Glomerular visceral epithelial cell (primary cell): ENCODE results near the gene TNS3.
"Not testable (repeated sequence)": the region's sequence is repeated elsewhere in the genome, so short reads cannot be mapped to it uniquely, and the experiment has no call there.

Source experiments
- DNase-seq: peaks from one replicate; pipeline ENCODE4 v3.0.0-alpha.2; 2016; ENCODE audit errors: extremely low spot score

TNS3 gene

DNA sequence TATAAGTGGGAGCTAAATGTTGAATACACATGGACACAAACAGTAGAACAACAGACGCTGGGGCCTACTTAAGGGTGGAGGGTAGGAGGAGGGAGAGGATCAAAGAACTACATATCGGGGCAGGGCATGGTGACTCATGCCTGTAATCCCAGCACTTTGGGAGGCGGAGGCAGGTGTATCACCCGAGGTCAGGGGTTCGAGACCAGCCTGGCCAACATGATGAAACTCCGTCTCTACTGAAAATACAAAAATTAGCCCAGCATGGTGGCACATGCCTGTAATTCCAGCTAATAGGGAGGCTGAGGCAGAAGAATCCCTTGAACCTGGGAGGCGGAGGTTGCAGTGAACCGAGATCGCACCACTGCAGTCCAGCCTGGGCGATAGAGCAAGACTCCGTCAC, 319.8 kb downstream of the TNS3 start:
- not testable (repeated sequence) for DNase-seq

DNA sequence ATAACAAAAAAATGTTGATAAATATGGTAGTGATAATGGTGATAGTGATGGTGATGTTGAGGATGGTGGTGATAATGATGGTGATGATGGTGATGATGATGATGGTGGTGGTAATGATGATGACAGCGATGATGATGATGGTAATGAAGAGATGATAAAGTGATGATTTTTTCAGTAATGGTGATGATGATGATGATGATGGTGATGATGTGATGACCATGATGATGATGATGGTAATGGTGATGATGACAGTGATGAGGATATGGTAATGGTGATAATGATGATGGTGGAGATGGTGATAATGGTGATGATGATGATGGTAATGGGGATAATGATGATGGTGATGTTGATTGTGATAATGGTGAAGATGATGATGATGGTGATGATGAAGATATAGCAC, 321.6 kb downstream of the TNS3 start:
- DNase-seq = no peak

- no peak for DNase-seq
Measured at GRCh38 chr7:47259682-47260081, 322.2 kb downstream of the TNS3 start.

GRCh38 chr7:47258798-47259197, 323.1 kb downstream of the TNS3 start:
- no peak for DNase-seq

DNA sequence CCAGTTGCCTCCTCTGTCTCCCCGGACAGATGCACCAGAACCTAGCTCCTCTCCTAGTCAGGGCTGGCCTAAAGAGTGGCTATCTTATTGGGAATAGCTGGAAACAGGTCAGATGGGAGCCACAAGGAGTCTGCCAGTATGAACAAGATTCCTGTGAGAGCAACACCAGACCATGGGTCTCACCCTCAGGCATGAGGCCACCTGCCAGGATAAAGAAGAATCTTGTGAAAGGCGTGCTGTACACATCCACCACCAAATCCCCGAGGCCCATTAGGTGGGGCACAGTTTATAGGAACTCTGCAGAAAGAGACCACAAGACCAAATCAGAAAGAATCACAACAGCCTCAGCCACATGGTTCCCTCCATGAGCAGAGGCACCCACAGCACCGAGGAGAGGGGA, 325.9 kb downstream of the TNS3 start:
- no peak for DNase-seq

DNA sequence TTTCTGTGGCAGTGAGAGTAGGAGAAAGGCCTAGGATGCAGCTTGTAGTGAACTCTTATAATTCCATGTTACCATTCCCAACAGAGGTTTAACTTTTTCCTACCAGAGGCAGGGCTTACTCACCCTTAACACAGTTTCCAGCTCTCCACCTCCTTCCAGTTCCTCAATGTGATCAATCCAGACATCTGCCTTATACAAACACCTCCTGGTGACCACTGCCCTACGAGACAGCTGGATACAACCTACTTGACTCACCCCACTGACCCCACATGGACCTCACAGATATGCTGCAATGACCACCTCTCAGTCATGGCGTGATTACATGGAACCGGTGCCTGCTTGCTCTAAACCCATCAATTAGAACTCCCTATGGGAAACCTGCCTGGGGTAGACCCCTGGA, 326.5 kb downstream of the TNS3 start:
- peak; percentile 14 for DNase-seq

- DNase-seq = no peak
Measured at GRCh38 chr7:47255007-47255406, 326.9 kb downstream of the TNS3 start.

DNA sequence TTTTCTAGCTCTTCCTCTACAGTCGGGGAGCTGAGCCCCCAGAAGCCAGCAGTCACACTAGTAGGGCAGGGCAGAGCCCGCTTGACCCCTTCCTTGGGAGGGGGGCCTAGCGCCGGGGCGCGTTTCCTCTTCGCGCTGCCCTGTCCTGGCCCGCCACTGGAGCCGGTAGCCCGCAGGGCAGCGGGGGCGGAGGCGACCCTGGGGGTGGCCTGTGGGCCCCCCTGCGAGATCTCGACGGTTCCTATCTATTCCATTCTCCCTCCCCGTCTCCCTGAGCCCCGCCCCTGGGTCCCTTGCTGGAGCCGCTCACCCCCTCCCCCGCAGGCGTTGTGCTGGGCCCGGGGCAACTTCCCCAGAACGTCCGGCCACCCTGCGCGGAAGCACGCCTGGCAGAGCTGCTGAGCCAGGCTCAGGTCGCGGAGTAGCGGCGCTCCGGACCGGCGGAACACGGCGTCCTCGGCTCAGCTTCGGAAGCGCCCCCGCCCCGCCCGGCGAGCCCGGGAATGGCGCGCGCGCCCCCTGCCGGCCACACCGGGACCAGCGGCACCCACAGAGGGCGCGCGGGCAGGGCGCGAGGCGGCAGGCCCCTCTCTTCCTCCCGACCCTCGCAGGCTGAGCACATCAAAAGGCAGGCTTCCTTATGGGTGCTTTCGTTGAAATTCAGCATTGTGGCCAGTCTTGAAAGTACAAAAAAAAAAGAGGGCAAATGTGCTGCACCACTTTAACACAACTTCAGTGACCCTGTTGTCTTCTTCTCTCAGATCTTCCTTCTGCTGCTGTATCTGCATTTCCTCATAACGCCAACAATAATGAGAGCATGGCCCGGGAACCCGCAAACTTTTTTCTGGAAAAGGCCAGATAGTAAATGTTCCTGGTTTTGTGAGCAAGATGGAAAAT, 327.6 kb downstream of the TNS3 start:
- DNase-seq = peak; percentile 81

DNA sequence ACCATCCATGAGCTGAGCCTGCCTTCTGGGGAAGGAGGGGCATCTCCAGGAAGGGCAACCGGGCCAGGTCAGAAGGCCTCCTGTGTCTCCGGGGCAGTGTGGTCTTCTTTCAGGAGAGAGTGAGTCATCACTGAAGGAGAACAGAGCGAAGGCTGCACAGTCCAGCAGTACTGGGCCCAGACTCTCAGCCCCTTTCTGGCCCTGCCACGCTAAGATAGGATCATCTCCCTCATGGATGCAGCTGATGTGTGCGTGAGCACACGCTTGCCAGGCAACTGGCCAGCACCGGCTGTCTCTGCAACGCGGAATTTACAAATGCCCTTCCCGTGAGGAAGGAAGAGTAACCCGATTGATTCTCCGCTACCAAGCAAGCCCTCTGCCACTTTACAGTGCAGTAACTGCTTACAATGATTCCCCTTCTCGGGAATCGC, 328.2 kb downstream of the TNS3 start:
- DNase-seq = peak; percentile 84

DNA sequence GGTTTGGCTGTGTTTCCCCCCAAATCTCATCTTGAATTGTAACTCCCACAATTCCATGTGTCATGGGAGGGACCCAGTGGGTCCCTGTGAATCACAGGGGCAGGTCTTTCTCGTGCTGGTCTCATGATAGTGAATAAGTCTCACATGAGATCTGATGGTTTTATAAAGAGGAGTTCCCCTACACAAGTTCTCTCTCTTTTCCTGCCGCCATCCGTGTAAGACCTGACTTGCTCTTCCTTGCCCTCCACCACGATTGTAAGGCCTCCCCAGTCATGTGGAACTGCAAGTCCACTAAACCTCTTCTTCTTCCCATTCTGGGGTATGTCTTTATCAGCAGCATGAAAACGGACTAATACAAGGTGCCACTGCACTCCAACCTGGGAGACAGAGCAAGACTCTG, 329.2 kb downstream of the TNS3 start:
- DNase-seq = no peak

DNA sequence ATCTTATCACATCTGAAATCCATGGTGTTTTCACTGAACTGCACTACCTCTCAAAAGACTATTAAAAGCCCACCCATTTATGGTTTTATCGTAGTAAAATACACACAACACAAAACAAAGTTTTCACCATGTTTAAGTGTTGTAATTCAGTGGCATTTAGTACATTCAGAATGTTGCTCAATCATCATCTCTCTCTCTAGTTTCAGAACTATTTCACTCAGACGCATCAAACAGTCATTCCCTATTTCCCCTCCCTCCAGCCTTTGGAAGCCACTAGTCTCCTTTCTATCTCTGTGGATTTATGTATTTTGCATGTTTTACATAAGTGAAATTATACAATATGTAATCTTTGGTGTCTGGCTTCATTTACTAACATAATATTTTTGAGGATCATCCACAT, 332.6 kb downstream of the TNS3 start:
- DNase-seq = no peak

- no peak for DNase-seq
Measured at GRCh38 chr7:47248797-47249196, 333.1 kb downstream of the TNS3 start.

GRCh38 chr7:47247132-47247531, 334.8 kb downstream of the TNS3 start:
- DNase-seq = no peak

GRCh38 chr7:47244692-47245091, 337.2 kb downstream of the TNS3 start:
- no peak for DNase-seq

- DNase-seq = peak; percentile 49
Measured at GRCh38 chr7:47241112-47242065, 340.5 kb downstream of the TNS3 start.

GRCh38 chr7:47239931-47240421, 341.9 kb downstream of the TNS3 start:
- DNase-seq = no peak

DNA sequence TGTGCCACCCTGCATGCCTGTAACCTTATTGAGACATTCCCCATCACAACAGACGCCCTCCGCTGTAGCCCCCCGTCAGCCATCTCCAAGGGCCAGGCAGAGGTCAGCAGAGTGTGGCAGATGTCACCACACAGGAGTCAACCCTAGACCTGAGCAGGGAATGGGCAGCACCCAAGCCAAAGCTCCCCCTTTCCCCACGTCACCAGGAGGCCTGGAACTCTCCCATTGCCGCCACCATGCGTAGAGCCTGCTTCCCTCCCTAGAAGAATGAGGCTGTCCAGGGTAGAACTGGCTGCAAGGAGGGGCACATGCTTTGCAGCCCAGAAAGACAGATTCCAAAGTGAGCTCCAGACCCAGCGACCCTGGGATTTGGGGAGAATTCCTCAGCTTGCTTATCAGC, 342.9 kb downstream of the TNS3 start:
- no peak for DNase-seq

DNA sequence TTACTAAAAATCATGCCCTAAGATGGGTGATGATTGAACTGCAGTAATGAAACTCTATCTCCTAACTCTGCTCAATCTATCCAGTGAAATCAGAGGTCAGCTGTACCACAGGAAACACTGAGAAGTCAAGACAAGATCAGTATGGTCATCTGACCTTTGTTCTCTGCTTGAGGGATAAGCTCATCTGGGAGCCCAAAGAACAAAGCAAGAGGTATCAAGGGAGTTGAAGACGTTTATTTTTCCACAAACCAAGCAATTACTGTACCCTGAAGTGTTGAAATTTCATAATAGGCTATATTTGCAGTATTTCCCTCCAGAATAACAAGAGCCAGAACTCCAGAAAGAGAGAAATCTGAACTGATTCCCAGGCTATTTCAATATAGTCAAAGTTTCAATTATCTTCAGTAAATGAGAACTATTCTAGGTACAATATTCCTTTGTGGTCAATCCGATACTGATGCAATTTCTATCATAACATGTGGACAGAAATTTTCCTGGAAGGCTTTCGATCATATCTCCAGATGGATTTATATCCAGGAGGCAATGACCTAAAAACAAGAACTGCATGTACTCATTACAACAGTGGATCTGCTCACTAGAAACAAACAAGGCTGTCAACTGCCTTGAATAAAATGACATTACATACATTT, 345.3 kb downstream of the TNS3 start:
- DNase-seq = no peak

DNA sequence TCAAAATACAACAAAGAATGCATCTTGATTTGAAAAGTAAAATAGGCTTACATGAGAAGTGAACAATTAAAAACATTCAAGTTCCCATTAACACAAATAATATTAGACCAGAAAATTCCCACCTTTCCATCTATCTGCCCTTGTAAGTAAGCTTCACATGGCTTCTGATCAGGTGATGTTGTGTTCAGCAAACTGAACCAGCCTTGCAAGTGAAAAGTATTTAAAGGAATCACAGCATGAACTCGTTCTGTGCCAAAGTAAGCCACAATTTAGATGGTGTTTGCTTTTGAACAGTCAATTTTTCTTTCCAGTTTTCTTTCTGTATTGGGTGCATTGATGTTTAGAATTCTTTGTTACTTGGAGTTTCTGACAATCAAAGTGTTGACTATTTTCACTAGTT, 347.9 kb downstream of the TNS3 start:
- no peak for DNase-seq

- peak; percentile 47 for DNase-seq
Measured at GRCh38 chr7:47232751-47233412, 349.0 kb downstream of the TNS3 start.

GRCh38 chr7:47231627-47232026, 350.3 kb downstream of the TNS3 start:
- DNase-seq = no peak
